GM19238 (cell line): ENCODE results near the gene LINGO1.

Experiments used
- DNase-seq: peaks from one replicate; pipeline ENCODE4 v3.0.0; 2011; ENCODE audit warnings: low spot score; ENCODE audit not compliant: insufficient read length

Gene LINGO1

DNA sequence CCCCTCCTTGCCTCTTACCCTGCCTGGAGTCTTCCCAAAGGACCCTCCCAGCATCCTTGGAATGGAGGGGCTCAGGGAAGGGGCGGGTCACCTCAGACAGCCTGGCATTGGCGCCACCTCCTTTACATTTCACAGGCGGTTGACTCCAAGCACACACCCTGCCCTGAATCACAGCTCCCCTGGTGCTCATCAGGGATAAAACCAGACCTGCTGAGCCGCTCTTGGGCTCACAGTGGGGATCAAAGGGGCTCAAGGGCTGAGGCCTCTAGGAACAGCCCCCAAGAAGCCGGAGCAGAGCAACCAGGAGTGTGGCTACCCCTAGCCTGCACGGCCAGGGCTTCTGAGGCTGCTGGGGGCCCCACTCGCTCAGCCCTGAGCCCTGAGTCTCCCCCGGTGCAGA lies 16.6 kb downstream of the LINGO1 start:
- no peak for DNase-seq

DNA sequence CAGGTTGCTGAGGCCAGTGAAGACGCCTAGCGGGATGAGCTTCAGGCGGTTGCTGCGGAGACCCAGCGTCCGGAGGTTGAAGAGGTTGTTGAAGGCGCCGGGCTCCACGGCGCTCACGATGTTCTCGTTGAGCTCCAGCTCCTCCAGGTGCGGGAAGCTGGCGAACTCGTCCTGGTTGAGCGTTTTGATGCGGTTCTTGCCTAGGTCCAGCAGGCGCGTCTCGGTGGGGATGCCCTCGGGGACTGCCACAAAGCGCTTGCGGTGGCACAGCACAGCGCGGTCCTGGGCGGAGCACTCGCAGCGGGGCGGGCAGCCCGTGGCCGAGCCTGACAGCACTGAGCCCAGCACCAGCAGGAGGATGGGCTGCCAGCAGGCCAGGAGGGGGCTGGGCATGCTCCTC lies 17.2 kb downstream of the LINGO1 start:
- DNase-seq, result no peak

DNA sequence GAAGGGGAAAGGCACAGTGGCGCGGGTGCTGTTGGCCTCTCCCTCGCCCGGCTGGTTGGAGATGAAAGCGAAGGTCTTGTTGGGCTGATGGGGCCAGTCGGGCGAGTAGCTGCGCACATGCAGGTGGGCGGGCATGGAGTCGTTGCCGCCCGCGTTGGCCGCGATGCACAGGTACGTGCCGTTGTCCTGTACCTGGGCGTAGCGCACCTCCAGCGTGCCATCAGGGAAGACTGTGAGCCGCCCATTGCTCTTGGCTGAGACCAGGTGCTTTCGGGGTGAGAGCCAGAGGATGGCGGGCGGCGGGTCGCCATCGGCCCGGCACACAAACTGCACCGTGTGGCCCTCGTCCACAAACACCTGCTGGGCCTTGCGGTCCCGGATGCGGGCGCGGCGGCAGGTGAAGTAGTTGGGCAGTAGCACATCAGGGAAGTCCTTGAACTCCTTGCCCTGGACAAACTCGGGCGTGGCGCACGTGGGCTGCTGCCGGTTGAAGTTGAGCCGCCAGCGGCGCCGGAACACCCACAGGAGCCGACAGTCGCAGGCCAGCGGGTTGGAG lies 18.4 kb downstream of the LINGO1 start:
- DNase-seq, result no peak

DNA sequence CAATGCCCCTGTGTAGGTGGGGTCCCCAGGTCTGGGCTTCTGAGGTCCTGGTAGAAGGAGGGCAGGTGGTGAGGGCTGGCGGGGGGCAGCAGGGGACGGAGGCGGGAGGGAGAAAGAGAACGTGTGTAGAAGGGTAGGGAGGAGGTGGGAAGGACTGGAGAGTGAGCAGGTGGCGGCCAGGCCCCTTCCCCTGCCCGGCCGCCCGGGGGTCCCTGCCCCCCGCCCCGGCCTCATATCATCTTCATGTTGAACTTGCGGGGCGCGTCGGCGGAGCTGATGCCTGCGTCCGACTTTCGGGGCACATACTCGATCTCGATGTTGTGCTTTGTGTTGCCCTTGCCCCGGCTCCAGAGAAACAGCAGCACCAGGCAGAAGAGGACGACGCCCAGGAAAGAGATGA lies 18.9 kb downstream of the LINGO1 start:
- no peak for DNase-seq

DNA sequence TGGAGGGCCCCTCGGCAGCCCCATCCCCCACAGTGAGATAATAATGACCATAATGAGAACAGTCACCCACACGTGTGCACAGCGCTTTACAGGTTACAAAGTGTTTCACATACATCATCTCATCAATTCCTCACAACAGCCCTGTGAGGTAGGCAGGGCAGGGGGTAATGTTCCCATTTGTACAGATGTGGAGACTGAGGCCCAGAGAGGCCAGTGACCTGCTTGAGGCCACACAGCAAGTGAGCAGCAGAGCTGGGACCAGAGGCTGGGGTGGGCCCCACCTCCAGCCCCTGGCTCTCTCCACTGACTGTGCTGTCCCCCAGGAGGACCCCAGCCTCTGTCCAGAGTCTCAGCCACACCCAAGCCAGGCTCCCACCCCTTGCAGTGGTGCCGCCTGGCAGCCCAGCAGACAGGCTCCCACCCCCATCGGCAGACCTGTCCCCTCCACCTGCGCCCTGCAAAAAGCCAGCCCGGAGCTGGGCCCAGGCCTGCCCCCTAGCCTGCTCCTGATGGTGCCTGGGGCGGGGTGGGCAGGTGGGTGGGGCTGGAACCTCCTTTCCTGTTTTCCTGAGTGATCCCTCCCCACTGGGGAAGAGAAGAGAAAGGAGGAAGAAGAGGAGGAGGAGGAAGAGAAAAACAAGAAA lies 19.6 kb downstream of the LINGO1 start:
- no peak for DNase-seq

DNA sequence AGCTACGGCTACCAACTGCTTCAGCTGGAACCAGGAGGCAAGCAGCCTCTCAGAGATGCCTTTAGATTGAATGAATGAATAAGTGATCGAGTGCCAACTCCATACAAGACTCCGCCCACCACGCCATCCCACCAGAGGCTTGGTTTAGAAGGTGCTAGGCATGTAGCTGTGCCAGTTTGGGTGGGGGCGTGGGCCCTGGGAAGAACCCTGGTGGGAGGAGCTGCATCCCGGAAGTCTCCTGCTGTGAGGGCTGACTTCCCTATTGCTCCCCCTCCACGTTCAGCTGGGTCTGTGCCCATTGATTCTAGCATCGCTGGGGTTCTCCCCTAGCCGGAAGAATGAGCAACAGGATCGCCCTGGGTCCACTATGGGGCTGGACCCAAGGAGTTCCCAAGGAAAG lies 20.9 kb downstream of the LINGO1 start:
- no peak for DNase-seq

DNA sequence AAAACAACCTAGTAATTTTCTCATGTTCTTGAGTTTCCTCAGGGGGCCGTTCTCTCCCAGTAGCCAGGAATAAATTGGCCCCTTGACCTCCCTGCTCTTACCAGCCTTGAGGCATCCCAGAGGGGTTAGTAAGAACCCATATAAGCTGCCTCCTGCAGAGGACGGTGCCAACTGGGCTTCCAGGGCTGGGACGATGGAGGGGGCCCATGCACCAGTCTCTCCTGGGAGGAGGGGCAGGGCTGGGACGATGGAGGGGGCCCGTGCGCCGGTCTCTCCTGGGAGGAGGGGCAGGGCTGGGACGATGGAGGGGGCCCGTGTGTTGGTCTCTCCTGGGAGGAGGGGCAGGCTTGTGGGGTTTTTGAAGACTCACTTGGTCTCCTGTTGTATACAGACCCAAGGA lies 22.0 kb downstream of the LINGO1 start:
- DNase-seq, result no peak

DNA sequence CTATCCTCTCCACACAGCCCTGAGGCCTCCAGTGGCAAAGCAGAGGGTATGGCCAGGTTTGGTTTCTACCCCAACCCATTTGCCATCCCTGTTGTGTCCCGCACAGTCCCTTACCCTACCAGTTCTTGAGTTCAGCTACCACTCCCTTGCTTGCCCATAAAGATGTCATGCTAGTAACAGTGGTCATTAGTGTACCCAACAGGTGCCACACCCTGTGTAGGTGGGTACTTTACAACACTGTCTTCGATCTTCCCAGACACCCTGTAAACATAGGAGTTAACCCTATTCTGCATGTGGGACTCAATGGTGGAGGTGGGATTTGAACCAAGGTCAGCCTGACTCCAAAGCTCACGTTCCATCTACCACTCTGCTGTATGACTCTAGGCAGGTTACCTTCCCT lies 23.2 kb downstream of the LINGO1 start:
- DNase-seq, result no peak

DNA sequence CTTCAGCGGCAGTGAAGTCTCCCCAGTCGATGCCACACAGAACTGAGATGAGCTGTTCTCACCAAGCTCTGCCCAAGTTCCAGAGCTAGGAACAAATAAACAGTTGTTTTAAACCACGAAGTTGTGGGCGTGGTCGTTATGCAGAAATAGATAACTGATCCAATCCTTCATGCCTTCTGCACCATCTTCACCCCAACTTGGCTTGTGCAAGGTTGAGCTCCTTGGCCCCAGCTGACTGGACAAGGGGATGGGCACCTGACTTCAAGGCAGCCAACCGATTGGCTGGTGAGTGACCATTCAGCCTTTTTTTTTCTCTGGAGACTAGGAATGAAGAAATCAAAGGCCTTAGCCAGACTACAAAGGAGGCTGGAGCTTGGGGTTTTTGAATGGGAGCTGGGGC lies 23.9 kb downstream of the LINGO1 start:
- DNase-seq, result no peak

DNA sequence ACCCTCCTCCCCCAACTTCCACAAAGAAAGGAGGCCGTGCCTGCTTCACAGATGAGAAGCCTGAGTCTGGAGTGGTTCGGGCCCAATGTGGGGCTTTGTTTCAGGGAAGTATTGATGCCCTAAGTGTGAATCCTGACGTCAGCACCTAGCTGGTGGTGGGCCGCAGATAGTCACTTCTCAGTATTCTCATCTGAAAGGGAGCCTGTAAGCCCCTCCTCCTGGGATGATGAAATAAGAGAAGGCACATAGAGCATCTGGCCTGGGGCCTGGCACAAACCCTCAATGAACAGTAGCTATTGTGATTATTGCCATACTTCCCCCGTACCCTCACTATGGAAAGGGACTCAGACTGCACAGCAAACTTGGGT lies 24.8 kb downstream of the LINGO1 start:
- DNase-seq, result no peak

DNA sequence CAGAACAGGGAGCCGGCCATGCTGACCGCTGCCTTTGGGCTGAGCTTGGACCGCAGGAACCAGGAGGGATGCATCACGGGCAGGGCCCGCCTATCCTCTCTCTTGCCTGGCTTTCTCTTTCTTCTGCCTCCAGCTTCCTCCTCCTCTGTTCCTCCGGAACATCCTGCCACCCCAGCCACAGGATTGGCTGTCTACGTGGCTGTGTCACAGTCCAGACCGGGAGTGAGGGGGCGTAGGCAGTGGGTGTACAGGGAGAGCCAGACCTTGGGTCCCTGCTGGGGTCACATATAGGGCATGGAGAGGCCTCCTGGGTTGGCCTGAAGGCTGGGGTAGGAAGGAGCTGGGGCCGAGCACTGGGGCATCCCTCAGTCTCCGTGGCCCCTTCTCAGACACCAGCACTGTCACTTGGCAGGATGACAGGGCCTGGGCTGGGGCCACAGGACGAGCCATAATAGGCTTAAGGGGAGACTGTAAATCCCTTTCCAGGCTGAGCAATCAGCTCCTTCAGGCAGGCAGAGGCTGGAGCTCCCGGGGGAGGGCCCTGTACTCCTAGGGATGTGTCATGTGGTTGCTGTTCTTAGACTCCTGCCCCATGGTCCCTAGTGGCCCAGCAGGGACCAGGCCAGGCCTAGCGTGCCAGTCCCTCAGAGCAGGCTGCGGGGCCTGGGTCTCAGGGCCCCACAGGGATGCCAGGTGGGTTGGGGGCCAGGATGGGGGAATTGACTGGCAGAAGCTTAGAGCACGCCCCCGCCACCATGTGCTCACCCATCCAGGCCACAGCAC lies 25.4 kb downstream of the LINGO1 start:
- DNase-seq, result no peak

DNA sequence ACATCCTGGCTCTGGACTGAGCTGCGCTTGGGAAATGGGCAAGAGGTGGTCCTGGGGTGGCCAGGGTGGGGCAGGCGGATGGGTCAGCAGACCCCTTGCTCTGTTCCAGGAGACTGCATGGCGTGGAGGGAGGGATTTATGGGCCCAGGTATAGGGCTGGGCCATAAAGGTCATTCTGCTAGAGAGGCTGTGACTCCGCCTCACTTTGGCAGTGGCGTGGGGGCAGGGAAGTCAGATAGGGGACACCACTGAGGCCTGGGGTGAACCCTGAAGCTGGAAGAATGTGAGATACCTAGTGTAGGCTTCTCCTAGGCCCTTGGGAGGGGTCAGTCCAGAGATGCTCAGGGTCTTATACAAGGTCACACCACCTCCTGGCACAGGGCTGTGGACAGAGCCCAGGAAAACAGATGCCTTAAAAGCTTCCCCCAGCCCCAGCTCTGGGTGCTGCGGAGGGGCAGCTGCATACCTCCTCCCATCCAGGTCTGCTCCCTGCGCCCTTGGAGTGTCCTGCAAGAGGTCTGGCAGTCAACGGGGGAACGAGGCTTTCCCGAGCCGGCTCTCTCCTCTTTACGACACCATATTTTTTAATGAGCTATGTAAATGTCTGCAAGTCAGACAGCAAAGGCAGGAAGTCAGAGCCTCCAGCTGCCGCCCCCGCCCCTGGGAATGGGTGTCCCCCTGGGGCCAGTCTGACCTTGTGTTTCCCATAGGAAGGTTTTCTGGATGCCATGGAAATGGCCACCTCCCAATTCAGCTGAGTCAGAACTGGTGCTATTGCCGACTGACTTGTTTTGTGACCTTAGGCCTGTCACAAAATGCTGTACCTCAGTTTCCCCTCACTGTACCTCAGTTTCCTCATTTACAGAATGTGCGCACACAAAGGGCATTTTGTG lies 26.3 kb downstream of the LINGO1 start:
- DNase-seq, result no peak

DNA sequence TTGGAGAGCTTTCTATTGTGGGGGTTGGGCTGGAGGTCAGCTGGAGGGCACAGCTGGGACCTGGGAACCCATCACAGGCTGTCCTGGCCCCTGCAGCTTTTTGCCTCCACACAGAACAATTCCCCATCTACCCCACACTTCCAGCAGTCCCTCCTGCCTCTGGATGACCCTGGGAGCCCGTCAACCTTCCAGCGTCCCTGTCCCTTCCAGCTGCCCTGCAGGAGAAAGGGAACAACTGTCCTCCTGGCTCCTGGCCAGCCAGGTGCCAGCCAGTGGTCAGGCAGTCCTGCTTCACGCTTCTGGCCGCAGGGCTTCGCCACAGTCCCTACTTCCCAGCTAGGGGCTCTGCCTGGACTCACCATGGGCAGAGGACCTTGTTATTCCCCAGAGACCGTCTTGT lies 27.2 kb downstream of the LINGO1 start:
- DNase-seq, result no peak

DNA sequence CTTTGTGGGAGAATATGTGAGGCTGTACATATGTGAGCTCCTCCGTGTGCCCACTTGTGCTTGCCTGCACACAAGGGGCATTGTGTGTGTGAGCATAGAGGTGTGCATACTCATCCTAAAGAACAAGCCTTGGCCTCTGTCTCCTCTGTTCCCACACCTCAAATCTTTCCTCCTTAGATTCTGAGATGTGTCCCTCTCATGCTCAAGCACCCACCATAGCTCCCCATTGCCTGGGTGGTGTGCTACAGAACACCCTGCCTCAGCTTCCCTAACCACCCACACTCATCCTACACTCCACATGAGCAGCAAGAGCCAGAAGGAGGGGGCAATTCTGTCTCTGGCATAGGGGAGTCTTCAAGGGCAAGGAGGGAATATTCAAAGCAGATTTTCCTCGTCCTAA lies 27.7 kb downstream of the LINGO1 start:
- no peak for DNase-seq

DNA sequence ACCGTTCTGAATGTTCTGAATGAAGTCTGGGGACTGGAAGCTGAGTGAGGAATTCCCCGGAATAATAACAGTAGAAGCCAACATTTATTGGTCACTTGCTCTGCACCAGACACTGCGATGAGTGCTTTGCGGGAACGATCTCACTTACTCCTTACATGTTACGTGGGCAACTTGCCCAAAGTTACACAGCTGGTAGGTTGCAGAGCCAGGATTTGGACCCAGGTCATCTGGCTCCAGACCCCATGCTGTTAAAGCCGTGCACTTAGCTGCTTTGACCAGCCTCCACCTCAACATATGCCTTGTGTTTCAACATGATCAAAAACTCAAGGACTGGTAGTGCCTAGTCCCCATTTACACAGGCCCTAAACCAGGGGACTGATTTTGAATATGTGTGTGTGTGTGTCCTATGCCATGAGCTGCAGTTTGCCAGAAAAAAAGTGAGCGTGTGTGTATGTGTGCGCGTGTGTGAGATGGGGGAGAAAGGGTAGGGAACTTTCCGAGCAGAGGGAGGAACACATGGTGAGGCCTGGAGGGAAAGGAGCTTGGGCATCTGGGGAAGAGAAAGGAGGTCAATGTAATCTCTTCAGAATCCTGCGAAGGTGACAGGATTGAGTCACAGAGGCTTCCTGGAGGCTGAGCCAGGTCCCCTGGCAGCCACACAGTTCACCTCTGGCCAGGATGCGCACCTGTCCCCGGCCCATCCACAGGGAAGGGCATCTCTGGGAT lies 28.9 kb downstream of the LINGO1 start:
- DNase-seq, result no peak

DNA sequence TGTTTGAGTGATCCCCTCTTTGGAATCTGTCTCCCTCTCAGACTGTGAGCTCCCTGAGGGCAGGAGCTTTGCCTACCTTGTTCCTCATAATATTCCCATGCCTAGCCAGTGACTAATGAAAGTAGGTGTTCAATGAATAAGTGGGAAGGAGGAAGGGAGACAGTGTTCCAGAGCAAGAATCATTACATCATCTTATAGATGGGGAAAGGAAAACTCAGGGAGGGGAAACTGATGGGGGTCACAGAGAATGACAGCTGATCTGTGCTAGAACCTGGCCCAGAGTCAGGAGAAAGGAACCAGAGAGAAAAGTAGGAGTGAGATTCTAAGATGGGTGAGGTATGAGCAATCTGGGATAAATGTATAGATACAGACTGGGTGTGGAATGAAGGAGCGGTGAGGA lies 29.9 kb downstream of the LINGO1 start:
- DNase-seq, result no peak

DNA sequence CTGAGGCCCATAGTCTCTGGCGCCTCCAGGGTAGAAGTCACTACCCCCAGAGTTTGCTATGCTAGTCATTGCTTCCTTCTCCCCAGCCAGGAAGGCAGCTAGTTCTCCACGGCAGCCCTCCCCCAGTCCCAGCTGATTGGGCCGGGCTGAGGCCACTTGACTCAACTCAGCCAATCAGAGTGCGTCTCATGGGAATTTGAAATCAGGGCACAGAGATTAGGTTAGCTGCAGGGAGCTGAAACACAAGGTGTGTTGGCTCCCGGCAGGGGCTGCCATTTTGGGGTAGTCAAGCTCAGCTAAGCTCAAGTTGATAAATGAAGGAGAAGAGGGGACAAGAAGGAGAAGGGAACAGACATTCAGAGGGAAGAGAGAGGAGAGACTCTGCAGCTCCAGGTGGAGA lies 32.8 kb downstream of the LINGO1 start:
- no peak for DNase-seq

DNA sequence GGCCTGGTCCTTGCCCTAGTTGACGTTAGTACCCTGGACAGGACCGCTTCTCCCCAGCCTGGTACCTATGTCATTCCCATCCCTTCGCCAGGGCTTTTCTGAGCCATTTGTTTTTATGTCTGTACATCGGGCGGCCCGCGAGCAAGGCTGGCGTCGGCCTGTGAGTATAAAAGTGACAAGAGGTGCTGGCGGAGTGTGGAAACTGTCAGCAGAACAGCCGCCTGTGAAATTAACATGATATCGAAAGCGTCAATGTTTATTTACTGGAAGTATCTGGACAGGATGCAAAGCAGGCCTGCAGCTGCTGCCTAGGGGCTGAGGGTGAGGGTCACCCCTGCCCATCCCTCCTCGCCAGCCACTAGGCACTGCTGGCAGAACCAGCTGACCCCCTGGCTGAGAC lies 33.4 kb downstream of the LINGO1 start:
- DNase-seq, result no peak

DNA sequence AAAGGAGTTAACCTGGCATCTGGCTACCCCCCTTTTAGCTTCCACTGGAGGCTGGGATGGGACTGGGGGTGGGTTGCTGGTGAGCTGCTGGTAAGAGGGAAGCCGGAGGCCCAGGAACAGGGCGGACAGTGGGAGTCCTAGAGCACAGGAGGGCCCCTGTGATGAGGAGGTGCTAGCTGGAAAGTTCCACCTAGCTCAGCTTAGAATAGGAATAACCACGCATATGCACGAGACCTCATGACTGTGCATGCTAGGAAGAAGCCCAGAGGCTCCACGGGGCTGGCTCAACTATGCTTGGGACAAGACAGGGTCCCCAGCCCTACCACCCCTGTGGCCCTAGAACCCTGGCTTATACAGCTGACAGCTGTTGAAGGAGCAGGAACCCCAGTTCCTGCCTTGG lies 34.1 kb downstream of the LINGO1 start:
- no peak for DNase-seq

DNA sequence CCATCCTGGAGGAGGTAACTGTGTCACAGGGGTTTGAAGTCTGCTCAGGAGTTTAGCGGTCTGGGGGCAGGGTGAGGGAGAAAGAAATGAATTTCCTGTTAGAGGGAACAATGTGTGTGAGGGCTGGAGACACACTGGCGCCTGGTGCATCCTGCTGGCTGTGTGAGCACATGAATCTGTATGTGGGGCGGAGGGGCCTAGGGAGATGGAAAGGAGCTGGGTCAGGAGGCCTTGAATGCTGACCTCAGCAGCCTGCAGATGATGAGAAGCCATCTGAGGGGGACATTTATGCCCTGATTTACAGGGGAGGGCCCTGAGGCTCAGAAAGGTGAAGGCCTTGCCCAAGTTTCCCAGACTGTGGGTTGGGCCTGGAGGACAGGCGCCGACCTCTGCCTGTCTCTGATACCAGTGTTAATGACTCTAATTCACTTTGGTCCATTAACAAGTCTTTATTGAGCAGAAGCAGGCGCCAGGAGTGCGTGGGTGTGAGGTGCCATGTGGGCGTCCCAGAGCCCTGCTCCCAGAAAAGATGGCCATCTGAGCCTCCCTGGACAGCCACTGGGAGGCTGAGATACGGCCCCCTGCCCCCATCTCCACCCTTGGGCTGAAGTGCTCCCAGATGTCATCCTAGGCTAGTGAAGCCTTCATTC lies 34.8 kb downstream of the LINGO1 start:
- DNase-seq, result no peak
